Thyroid gland (tissue), 4 donors: Measurements from ENCODE around the gene HAO2. TPM values are rescaled to one million over a fixed set of nuclear protein-coding genes. Genes with fewer than 3 reads are reported as not detected.

Experiments
- DNase-seq, 2 donors: peaks; one replicate each; pipeline ENCODE4 v3.0.0-alpha.2; 2019
- H3K27ac ChIP-seq, 3 donors: fragments of 200-600 bp; sonication (generic); 1 replicate in 2 of 3; 2 replicates in 1 of 3; pipeline ENCODE4 v1.5.1; 2016 to 2019; ENCODE audit warnings: mild to moderate bottlenecking in 1 of 3, moderate library complexity in 1 of 3
- H3K27me3 ChIP-seq: fragments of 200-600 bp; sonication (generic); one replicate; pipeline ENCODE4 v1.5.1; 2019
- H3K36me3 ChIP-seq, 2 donors: fragments of 200-600 bp; sonication (generic); one replicate each; pipeline ENCODE4 v1.5.1; 2016 to 2019
- H3K4me1 ChIP-seq, 2 donors: fragments of 200-600 bp; sonication (generic); one replicate each; pipeline ENCODE4 v1.5.1; 2017 to 2019
- H3K4me3 ChIP-seq, 3 donors: fragments of 200-600 bp; sonication (generic); replicated peaks in 1 of 3; 1 replicate in 2 of 3; 2 replicates in 1 of 3; pipeline ENCODE4 v1.5.1; 2016; ENCODE audit warnings: mild to moderate bottlenecking in 1 of 3
- H3K9me3 ChIP-seq: fragments of 200-600 bp; sonication (generic); one replicate; pipeline ENCODE4 v1.5.1; 2017
- CTCF ChIP-seq, 6 experiments: fragments of 200-600 bp in 3 of 6; fragments of 450-650 bp in 3 of 6; sonication (generic) in 3 of 6; IDR thresholded peaks; one replicate each; pipeline ENCODE4 v1.5.1; 2016 to 2019; ENCODE audit warnings: antibody characterized with exemption in 6 of 6, mild to moderate bottlenecking in 2 of 6, inconsistent platforms in 1 of 6, moderate library complexity in 1 of 6
- POLR2A ChIP-seq, 2 donors: fragments of 450-650 bp; IDR thresholded peaks; one replicate each; pipeline ENCODE4 v1.6.1; 2017; ENCODE audit warnings: antibody characterized with exemption in 2 of 2, mild to moderate bottlenecking in 2 of 2, moderate library complexity in 1 of 2
- WGBS, 2 donors: methylation state at CpG; one replicate each; pipeline ENCODE4 v1.1.5; 2017; 5-methylcytosine and 5-hydroxymethylcytosine counted together
- intact Hi-C: fragments of 100-400 bp; cut with DNase I; formaldehyde crosslinking; loops from one replicate; pipeline ENCODE4 v1.15.1; 2023
- small RNA-seq: library from RNA; depleted of rRNA; stranded (forward); fragments of <200 nt; gene quantifications from one replicate; pipeline ENCODE3, GENCODE V24; 2016
- total RNA-seq, 4 donors: library from RNA; depleted of rRNA; stranded (reverse); fragments of >200 nt; gene quantifications; one replicate each; pipeline ENCODE4 v1.2.3, GENCODE V29; 2016

Gene HAO2
- total RNA-seq, 4 donors from 2014 or later: not detected

GRCh38 chr1:119438761-119439160 is 70.2 kb downstream of the HAO2 start:
- WGBS, 2 donors: 74 to 76% methylated on average over 2 of the region's 2 CpGs
- no peak for TF ChIP-seq POLR2A (IDR thresholded peaks at IDR 0.05)
- TF ChIP-seq CTCF (IDR thresholded peaks at IDR 0.05): no peak
- H3K27me3 ChIP-seq: no peaks in the 10 kb centered on the region
- intact Hi-C loops: no loop called here
- no peak for DNase-seq
- H3K27ac ChIP-seq: no peak overlapping the region
- H3K36me3 ChIP-seq: no peaks in the 10 kb centered on the region
- no peaks in the 10 kb centered on the region for H3K4me1 ChIP-seq
- no peak overlapping the region for H3K4me3 ChIP-seq
- H3K9me3 ChIP-seq: no peaks in the 10 kb centered on the region

- Histone ChIP-seq H3K27me3 (no peaks in the 10 kb centered on the region), H3K4me1 (no peaks in the 10 kb centered on the region), H3K27ac (no peak overlapping the region), H3K36me3 (no peaks in the 10 kb centered on the region), H3K9me3 (no peaks in the 10 kb centered on the region), H3K4me3 (no peak overlapping the region)
- TF ChIP-seq POLR2A (IDR thresholded peaks at IDR 0.05): no peak
- no peak for TF ChIP-seq CTCF (IDR thresholded peaks at IDR 0.05)
- intact Hi-C loops: no loop called here
- 62 to 65% methylated on average over 8 of the region's 8 CpGs for WGBS, 2 donors
- DNase-seq: no peak
Measured at GRCh38 chr1:119440721-119441307, 72.2 kb downstream of the HAO2 start.

GRCh38 chr1:119442756-119443155 is 74.2 kb downstream of the HAO2 start:
- H3K27me3 ChIP-seq: no peaks in the 10 kb centered on the region
- intact Hi-C loops: no loop called here
- no peak overlapping the region for H3K27ac ChIP-seq
- no peaks in the 10 kb centered on the region for H3K9me3 ChIP-seq
- H3K36me3 ChIP-seq: no peaks in the 10 kb centered on the region
- WGBS, 2 donors: 96% methylated on average over 6 of the region's 6 CpGs
- no peaks in the 10 kb centered on the region for H3K4me1 ChIP-seq
- TF ChIP-seq CTCF (IDR thresholded peaks at IDR 0.05): no peak
- TF ChIP-seq POLR2A (IDR thresholded peaks at IDR 0.05): no peak
- DNase-seq: no peak
- H3K4me3 ChIP-seq: no peak overlapping the region

Small RNAs within 50 kb of the gene (small RNA-seq; reads per million reads assigned to genes)
- not detected for gene RNU1-75P

Other genes starting within 250 kb of the HAO2 start
- gene WARS2, start 228.1 kb upstream of the HAO2 start, total RNA-seq: 10 to 100 TPM; 21.4 to 35.1 (median 26.2) TPM
- gene HSD3B2, start 46.4 kb downstream of the HAO2 start, total RNA-seq: 1 to 10 TPM in 1 of 4 donors, not detected in 3; 1.4 TPM
- gene HSD3B1, start 138.4 kb downstream of the HAO2 start, total RNA-seq: not detected